Suppressor macrophage treated with lipopolysaccharide for 1 hour (primary cell): Measurements from ENCODE around the gene CDC25B.

ENCODE experiments used
- DNase-seq, 3 donors: peaks; one replicate each; pipeline ENCODE4 v3.0.0-alpha.2; 2020 to 2022

The CDC25B gene

GRCh38 chr20:3764659-3765058 lies 31.5 kb upstream of the CDC25B start:
- no peak for DNase-seq

- no peak for DNase-seq
Observed at GRCh38 chr20:3765171-3765882, 30.8 kb upstream of the CDC25B start.

- DNase-seq, result no peak
Observed at GRCh38 chr20:3766422-3767109, 29.5 kb upstream of the CDC25B start.

GRCh38 chr20:3767110-3767426 lies 29.0 kb upstream of the CDC25B start:
- DNase-seq, result no peak

GRCh38 chr20:3767427-3768341 lies 28.4 kb upstream of the CDC25B start, which contains the start of gene ADISSP:
Gene ADISSP (minus strand): TSS chr20:3767753. CDS start chr20:3760100, 7,653 bp downstream.
- DNase-seq, result peak; percentile 99

GRCh38 chr20:3768342-3769130 lies 27.6 kb upstream of the CDC25B start:
- peak; percentile 63 to 70 (median 67) for DNase-seq

- DNase-seq, result no peak
Observed at GRCh38 chr20:3771552-3772058, 24.5 kb upstream of the CDC25B start.

GRCh38 chr20:3775457-3776108 lies 20.5 kb upstream of the CDC25B start:
- DNase-seq, result peak in 1 of 3 donors; percentile 51

- DNase-seq, result no peak
Observed at GRCh38 chr20:3777381-3777715, 18.8 kb upstream of the CDC25B start.

GRCh38 chr20:3777716-3778629 lies 18.1 kb upstream of the CDC25B start:
- DNase-seq, result peak; percentile 65 to 84 (median 73)

GRCh38 chr20:3778976-3779375 lies 17.1 kb upstream of the CDC25B start:
- DNase-seq, result no peak

GRCh38 chr20:3781153-3781910 lies 14.8 kb upstream of the CDC25B start, which contains the start of gene SPEF1:
Gene SPEF1 (minus strand): TSS chr20:3781448. CDS start chr20:3781287, 161 bp downstream.
- DNase-seq, result peak; percentile 91 to 95 (median 93)

GRCh38 chr20:3782597-3782996 lies 13.5 kb upstream of the CDC25B start:
- no peak for DNase-seq

GRCh38 chr20:3783068-3783489 lies 13.0 kb upstream of the CDC25B start:
- no peak for DNase-seq

GRCh38 chr20:3783511-3784195 lies 12.5 kb upstream of the CDC25B start:
- no peak for DNase-seq

GRCh38 chr20:3784216-3784853 lies 11.8 kb upstream of the CDC25B start:
- DNase-seq, result peak in 1 of 3 donors; percentile 9

GRCh38 chr20:3784863-3785239 lies 11.3 kb upstream of the CDC25B start:
- DNase-seq, result no peak

- DNase-seq, result no peak
Observed at GRCh38 chr20:3785240-3786125, 10.6 kb upstream of the CDC25B start.
